Stimulated activated CD4-positive, alpha-beta T cell treated with anti-CD3 and anti-CD28 coated beads, Interleukin-1b, Interleukin-23, amount 100 ng/mL, for 4 hours (primary cell): ENCODE data around the gene ZNF3.
"Not testable (repeated sequence)": the region's sequence is repeated elsewhere in the genome, so short reads cannot be mapped to it uniquely, and the experiment has no call there.

Experiments
- DNase-seq, 2 donors: peaks; one replicate each; pipeline ENCODE4 v3.0.0-alpha.2; 2020; ENCODE audit warnings: low read depth in 2 of 2

The ZNF3 gene

DNA sequence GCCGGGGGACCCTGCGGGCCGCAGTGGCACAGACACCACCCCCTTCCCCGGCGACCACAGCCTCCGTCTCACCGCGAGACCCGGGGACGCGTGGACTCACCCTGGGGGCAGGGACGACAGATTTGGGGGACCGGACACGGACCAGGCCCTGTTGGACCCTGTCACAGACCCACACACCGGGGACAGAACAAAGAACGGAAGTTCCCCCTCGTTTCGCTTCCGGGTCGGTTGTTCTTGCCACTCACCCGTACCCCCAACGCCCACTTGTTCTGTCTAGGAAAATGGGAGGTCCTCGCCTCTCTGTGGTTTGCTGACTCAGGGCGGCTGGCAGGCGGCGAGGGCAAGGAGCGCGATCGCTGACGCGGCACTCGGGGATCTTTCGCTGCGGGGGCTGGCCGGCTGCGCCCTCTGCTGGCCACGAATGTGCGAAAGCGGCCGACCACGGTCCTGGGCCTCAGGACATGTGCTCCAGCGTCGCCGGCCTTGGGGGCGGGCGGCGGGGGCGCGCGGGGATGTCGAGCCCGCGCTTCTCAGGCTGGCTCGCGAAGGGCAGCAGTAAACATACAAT lies at the start of gene ZNF3:
Gene ZNF3 (minus strand): TSS at position 189 of the 568 bp plus-strand sequence. CDS start 4,366 bp downstream, outside the sequence.
- DNase-seq, result peak; percentile 95

DNA sequence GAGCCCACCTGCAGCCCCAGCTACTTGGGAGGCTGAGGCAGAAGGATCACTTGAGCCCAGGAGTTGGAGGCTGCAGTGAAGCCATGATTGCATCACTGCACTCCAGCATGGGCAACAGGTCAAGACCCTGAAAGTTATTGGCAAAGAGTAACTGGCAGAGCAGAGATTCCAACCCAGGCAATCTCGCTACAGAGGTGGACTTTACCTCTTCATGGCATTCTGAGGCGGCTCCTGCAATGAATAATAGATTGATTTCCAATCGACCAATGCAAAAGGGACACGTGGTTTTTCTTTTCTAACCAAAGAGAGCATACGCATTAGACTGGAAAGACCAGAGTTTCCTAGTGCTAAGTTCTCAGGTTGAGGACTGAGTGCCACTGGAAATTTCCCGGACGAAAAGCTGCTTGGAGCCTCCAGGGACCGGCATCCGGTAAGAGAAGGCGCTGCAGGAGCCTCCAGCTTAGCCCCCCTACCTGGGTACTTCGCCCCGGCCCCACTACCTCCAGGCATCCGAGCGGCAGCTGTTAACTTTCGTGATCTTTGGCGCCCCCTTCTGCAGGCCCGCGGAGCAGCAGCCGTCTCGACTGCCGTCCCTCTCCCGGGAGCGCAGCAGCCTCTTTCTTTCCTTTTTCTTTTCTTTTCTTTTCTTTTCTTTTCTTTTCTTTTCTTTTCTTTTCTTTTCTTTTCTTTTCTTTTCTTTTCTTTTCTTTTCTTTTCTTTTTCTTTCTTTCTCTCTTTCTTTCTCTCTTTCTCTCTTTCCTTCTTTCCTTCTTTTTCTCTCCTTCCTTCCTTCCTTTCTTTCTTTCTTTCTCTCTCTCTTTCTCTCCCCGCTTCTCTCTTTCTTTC lies 49.3 kb upstream of the ZNF3 start:
- DNase-seq, result peak; percentile 75 to 90

DNA sequence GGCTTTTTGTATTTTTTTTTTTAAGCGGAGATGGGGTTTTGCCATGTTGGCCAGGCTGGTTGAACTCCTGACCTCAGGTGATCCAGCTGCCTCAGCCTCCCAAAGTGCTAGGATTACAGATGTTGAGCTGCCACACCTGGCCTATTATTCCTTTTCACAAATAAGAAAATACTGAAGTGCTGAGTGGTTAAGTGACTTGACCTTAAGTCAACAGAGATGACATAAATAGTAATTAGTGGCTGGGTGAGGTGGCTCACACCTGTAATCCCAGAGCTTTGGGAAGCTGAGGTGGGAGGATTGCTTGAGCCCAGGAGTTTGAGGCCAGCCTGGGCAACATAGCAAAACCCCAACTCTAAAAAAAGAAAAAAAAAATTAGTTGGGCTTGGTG lies 48.7 kb upstream of the ZNF3 start:
- not testable (repeated sequence) for DNase-seq

DNA sequence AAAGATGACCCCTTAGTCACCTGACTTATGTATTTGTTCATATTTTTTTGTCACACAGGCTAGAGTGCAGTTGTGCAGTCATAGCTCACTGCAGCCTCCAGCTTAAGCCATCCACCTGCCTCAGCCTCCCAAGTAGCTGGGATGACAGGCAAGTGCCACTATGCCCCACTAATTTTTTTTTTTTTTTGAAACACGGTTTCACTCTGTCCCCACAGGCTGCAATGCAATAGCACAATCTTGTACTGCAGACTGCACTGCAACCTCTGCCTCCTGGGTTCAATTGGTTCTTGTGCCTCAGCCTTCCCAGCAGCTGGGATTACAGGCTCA lies 47.1 kb upstream of the ZNF3 start:
- DNase-seq, result no peak

DNA sequence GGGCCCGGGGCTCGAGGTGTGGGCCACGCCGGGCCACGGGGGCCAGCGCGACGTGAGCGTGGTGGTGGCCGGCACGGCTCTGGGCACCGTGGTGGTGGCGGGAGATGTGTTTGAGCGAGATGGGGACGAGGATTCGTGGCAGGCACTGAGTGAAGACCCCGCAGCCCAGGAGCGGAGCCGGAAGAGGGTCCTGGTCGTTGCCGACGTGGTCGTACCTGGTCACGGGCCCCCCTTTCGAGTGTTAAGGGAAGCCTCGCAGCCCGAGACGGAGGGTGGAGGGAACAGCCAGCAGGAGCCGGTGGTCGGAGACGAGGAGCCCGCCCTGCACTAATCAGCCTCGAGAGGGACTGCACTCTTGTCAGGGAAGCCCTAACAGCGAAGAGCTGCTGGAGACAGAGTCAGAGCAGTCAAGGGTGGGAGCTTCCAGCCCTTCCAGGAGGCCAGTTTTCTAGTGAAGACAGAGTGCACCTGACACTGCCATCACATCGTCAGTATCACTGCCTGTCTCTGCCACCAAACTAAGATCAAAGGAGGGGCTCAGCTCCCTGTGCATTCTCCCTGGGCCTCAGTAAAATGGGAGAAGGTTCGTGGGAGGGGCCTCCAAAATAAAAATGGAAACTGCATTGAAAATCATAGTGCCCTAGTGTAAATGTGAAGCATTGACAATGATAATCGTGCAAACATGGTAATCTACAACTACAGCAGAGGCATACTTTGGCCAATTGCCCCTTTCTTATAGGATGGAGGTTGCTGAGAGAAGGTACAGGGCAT lies 46.5 kb upstream of the ZNF3 start:
- DNase-seq, result no peak

DNA sequence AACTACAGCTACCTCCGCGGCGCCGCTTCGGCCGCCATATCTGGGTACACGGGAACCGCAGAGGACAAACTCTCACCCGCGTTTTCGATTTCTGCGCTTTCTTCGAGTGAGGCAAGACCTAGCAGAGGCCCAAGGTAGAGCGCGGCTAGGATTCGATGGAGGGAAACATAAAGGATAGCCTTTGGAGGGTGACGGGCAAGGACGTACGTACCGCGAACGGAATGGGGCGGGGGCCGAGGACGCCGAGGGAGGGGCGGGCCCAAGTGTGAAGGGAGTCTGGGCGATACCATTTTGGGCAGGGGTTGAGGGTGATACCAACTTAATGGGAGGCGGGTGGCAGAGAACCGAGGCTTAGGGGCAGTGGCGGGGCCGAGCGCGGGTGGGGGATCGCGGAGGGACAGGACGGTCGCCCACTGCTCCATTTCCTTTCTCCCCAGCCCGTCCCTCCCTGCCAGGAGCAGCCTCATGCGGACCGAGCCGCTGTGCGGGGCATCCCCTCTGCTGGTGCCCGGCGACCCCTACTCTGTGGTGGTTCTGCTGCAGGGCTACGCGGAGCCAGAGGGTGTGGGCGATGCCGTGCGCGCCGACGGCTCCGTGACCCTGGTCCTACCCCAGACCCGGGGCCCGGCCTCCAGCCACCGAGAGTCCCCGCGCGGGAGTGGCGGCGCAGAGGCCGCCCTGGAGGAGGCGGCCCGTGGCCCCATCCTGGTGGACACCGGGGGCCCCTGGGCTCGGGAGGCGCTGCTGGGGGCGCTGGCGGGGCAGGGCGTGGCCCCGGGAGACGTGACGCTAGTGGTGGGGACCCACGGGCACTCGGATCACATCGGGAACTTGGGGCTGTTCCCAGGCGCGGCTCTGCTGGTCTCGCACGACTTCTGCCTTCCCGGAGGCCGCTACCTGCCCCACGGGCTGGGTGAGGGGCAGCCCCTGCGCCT lies 45.7 kb upstream of the ZNF3 start, which contains the start of gene MBLAC1:
Gene MBLAC1 (plus strand): TSS at position 37 of the 935 bp plus-strand sequence. CDS start 429 bp downstream, at position 466.
- DNase-seq, result peak; percentile 84 to 90

DNA sequence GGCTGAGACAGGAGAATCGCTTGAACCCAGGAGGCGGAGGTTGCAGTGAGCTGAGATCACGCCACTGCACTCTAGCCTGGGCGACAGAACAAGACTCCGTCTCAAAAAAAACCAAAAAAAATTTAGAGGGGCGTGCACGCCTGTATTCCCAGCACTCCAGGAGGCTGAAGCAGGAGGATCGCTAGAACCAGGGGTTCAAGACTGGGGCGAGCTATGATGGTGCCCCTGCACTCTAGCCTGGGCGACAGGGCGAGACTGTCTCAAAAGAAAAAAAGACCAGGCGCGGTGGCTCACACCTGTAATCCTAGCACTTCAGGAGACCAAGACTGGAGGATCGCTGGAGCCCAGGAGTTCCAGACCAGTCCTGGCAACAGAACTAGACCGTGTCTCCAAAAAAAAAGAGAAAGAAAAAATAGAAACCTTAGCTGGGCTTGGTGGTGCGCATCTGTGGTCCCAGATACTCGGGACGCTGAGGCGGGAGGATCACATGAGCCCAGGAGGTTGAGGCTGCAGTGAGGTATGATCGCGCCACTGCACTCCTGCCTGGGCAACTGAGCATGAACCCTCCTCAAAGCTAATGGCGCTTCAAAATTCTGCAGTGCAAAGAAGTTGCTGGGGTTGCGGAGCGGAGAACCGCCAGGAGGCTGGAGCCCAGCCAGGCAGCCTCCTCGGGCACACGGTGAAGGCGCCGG lies 44.9 kb upstream of the ZNF3 start:
- no peak for DNase-seq

DNA sequence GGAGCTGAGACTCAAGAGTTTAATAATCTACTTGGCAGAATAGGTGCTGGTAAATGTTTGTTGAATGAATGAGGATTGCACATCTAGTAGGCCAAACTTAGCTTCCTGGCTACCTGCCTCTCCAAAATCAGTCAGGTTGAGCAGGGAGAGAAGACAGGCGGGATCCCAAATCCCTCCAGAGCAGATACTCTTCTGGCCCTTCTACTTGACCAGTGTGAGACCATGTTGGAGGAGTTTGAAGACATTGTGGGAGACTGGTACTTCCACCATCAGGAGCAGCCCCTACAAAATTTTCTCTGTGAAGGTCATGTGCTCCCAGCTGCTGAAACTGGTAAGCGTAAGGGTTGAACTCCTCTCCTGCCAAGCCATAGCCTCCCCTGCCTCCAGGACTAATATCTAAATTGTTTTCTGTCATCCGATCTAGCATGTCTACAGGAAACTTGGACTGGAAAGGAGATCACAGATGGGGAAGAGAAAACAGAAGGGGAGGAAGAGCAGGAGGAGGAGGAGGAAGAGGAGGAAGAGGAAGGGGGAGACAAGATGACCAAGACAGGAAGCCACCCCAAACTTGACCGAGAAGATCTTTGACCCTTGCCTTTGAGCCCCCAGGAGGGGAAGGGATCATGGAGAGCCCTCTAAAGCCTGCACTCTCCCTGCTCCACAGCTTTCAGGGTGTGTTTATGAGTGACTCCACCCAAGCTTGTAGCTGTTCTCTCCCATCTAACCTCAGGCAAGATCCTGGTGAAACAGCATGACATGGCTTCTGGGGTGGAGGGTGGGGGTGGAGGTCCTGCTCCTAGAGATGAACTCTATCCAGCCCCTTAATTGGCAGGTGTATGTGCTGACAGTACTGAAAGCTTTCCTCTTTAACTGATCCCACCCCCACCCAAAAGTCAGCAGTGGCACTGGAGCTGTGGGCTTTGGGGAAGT lies 43.0 kb upstream of the ZNF3 start:
- no peak for DNase-seq

DNA sequence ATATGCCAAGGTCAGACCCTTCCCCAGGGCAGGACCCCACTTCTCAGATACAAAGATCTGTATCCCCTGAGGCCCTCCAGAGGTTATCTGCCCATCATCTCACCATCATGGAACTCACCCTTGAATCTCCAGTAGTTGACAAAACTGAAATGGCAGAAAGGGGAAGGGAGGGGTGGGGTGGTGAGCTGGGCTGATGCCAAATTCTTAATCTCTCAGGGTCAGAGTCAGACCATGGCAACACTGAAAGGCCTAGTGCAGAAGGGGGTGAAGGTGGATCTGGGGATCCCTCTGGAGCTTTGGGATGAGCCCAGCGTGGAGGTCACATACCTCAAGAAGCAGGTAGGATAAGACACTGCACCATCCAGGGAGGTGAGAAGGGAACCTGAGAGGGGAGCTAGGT lies 41.0 kb upstream of the ZNF3 start:
- DNase-seq, result no peak

DNA sequence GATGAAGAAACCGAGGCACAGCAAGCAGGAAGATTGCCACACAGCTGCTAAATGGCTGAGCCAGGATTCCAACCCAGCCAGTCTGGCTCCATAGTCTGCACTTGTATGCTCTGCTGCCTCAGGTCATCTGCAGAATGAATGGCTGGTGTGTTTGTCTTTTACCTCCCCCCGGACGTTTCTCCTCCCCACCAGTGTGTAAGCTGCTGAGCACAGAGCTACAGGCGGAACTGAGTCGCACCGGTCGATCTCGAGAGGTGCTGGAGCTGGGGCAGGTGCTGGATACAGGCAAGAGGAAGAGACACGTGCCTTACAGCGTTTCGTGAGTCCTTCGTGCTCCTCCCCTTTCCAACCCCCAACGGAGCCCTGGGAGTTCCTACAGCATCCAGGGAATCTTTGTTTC lies 40.5 kb upstream of the ZNF3 start:
- DNase-seq, result no peak

DNA sequence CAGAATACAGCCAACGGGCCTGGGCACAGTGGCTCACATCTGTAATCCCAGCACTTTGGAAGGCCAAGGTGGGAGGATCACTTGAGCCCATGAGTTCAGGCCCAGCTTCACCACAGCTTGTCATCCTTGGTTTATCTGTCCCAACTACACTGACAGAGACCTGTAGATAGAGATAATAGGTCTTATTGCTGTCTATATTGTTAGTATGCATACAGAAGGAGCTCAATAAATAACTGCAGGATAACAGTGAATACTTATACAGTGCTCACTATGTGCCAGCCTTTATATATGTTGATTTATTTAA lies 39.2 kb upstream of the ZNF3 start:
- DNase-seq, result no peak

DNA sequence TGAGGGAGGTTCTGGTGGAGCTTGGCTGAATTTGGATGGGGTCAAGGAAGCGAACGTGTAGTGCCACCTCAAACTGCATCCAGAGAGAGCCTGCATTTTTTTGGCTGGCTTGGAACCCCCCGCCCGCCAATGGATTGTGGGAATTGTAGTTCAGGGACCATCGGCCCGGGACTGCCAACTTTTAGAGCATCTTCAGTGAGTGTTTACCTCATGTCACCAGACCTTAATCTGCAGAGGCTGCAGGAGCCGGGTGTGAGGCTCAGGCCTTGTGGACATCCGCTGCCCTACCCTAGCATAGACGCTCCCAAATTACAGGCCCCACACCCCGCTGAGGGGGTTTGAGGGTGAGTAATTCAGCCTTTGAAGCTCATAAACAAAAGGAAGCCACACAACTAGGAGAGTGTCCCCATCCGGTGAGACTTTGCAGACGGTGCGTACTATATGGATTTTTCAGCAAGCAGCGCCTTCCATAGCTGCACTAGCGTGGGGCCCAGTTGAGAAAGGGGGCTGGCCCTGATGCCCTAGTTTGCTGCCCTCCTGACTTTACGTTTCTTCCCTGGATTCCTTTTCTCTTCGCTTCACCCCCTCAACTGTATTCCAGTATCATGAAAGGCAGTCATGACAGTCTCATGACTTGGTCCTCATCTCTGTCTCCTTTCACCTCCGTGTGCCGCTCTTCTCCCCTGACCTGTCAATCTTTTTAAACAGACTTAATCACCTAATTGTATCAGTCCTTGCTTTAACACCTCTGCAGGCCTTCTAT lies 38.6 kb upstream of the ZNF3 start:
- DNase-seq, result peak; percentile 41 to 48

DNA sequence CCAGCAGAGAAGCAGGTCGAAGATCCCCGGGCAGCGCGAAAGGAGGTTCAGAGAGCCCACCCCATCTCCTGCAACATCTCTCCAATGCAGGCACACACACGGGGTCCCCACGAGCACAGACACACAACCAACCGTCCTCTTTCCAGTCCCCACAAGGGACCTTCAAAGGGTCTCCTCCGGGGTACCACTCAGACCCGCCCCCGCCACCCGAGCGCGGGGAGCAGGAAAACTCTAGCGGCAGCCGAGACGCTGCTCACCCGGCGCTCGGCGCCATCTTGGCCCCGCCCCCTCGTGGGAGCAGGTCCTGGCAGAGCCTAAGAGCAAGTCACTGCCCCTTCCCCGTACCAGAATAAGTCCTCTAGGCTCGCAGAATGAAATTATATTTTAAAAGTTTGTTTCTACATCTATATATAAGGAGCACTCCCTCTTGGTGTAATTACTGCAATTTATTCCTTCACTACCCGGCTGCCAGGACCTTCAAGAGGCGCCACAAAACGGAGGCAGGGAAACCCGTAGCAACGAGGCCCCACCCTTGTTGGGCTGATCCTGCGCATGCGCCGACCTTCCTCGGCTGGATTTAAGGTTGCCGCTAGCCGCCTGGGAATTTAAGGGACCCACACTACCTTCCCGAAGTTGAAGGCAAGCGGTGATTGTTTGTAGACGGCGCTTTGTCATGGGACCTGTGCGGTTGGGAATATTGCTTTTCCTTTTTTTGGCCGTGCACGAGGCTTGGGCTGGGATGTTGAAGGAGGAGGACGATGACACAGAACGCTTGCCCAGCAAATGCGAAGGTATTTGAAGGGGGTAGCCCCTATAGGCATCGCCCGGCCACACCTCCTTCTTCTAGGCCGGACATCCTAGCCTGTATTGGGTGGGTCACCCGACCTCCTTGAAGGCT lies 37.8 kb upstream of the ZNF3 start, which contains the start of the genes CNPY4 and TAF6:
Gene CNPY4 (plus strand): TSS at position 563 of the 898 bp plus-strand sequence. CDS start 111 bp downstream, at position 674.
Gene TAF6 (minus strand): TSS at position 287 of the 898 bp plus-strand sequence. CDS start 5,149 bp downstream, outside the sequence.
- DNase-seq, result peak; percentile 94

DNA sequence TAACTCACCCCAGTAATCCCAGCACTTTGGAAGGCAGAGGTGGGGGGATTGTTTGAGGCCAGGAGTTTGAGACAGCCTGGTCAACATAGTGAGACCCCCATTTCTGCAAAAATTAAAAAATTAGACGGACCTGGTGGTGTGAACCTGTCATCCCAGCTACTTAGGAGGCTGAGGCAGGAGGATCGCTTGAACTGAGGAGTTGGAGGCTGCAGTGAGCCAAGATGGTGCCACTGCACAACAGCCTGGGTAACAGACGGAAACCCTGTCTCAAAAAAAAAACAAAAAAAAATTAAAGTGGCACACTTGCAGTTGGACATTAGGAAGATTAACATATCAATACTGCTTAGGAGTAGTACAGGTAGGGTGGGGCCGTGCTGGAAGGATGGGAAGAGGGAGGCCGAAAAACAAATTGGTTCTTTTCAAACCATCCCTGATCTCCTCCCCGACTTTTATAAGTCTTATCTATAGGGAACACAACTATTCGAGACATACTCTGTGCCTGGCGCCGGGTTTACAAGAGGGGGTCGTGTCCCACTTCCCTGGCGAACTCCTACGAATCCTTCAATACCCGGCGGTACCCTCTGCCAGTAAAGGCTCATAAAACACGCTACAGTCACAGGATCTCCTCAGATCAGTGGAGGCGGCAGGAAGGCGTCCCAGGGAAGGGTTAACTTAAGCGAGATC lies 37.0 kb upstream of the ZNF3 start:
- DNase-seq, result no peak

DNA sequence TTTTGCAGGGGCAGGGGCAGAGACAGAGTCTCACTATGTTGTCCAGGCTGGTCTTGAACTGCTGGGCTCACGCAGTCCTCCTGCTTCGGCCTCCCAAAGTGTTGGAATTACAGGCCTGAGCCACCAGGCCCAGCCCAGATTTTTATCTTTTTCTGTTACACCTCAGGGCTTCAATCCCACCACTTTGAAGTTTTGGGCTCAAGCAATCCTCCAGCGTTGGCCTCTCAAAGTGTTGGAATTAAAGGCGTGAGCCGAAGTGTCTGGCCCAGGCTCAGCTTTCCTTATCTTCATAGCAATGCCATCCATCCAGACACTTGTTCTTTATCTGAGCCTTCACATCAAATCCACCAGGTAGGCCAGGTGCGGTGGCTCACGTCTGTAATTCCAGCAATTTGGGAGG lies 33.5 kb upstream of the ZNF3 start:
- DNase-seq, result no peak

DNA sequence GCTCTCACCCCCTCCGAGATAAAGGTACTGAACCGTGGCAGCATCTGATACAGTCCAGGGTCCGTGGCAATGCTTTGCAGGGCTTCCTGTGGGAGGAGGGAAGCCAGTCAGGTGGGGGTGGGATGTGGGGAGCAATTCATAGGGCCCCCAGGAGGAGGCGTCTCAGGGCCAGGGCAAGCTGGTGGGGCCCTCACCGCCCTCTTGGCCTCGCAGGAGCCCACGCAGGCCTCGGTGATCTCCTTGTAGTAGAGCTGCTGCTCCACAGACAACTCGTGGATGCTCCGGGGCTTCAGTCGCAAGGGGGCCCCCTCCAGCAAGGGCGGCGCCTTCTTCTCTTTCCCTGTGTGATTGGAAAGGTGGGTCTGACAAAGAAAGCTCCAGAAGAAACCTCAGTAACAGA lies 30.4 kb upstream of the ZNF3 start:
- DNase-seq, result no peak

DNA sequence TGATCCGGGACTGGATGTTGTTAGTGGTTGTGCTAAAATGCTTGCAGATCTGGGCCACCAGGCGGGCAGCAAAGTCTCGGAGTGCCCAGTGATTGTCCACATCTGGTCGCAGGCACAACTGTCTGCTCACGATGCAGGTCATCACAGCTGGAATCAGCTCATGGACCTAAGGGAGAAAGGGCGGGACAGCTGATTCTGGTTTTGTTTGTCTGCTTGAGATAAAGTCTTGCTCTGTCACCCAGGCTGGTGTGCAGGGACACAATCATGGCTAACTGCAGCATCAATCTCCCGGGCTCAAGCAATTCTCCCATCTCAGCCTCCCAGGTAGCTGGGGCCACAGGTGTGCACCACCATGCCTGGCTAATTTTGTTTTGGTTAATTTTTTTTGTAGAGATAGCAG lies 29.6 kb upstream of the ZNF3 start:
- no peak for DNase-seq
